Measurements from ENCODE around the gene ELMO1.
A peak's percentile ranks its signal among the peaks of the same experiment; 100 is the strongest.

ELMO1 gene

GRCh38 chr7:37448636-37449361, at the start of gene ELMO1:
ELMO1 (minus strand) TSS chr7:37448864; CDS start chr7:37342690, 106,174 bp downstream.
- no peaks in the 10 kb centered on the region for H3K36me3 ChIP-seq (ENCODE audit: control insufficient read depth, insufficient read depth, low read length)
- no peaks in the 10 kb centered on the region for H3K4me1 ChIP-seq (ENCODE audit: control insufficient read depth, insufficient read depth, low read length)
- H3K4me3 ChIP-seq (ENCODE audit: low read length), result peak within 1 kb of the TSS; percentile 89
- no peaks in the 10 kb centered on the region for H3K9me3 ChIP-seq (ENCODE audit: control insufficient read depth, insufficient read depth, low read length)
- WGBS (ENCODE audit: insufficient coverage, insufficient read length), result no CpG with 5 or more reads among the region's 56 CpGs
- H3K27me3 ChIP-seq (ENCODE audit: control insufficient read depth, insufficient read depth, low read length), result no peaks in the 10 kb centered on the region; the same call in 1 of the 2 replicates
- H3K27ac ChIP-seq (ENCODE audit: low read length), result no peak within 1 kb of the TSS
- DNase-seq (ENCODE audit: low read depth, low spot score), result peak; percentile 45

GRCh38 chr7:37497576-37497975, 48.9 kb upstream of the ELMO1 start:
- H3K4me3 ChIP-seq (ENCODE audit: low read length), result no peak overlapping the region
- no peaks in the 10 kb centered on the region for H3K36me3 ChIP-seq (ENCODE audit: control insufficient read depth, insufficient read depth, low read length)
- H3K4me1 ChIP-seq (ENCODE audit: control insufficient read depth, insufficient read depth, low read length), result no peaks in the 10 kb centered on the region
- no CpG with 5 or more reads among the region's 6 CpGs for WGBS (ENCODE audit: insufficient coverage, insufficient read length)
- no peaks in the 10 kb centered on the region for H3K27me3 ChIP-seq (ENCODE audit: control insufficient read depth, insufficient read depth, low read length)
- DNase-seq (ENCODE audit: low read depth, low spot score), result no peak
- no peaks in the 10 kb centered on the region for H3K9me3 ChIP-seq (ENCODE audit: control insufficient read depth, insufficient read depth, low read length)
- H3K27ac ChIP-seq (ENCODE audit: low read length), result no peak overlapping the region

GRCh38 chr7:37495574-37496184, 47.0 kb upstream of the ELMO1 start:
- Histone ChIP-seq H3K4me3 (ENCODE audit: low read length) (no peak overlapping the region), H3K27me3 (ENCODE audit: control insufficient read depth, insufficient read depth, low read length) (no peaks in the 10 kb centered on the region), H3K4me1 (ENCODE audit: control insufficient read depth, insufficient read depth, low read length) (no peaks in the 10 kb centered on the region), H3K9me3 (ENCODE audit: control insufficient read depth, insufficient read depth, low read length) (no peaks in the 10 kb centered on the region), H3K36me3 (ENCODE audit: control insufficient read depth, insufficient read depth, low read length) (no peaks in the 10 kb centered on the region), H3K27ac (ENCODE audit: low read length) (no peak overlapping the region)
- WGBS (ENCODE audit: insufficient coverage, insufficient read length), result no CpG with 5 or more reads among the region's 4 CpGs
- no peak for DNase-seq (ENCODE audit: low read depth, low spot score)

GRCh38 chr7:37494926-37495325, 46.3 kb upstream of the ELMO1 start:
- DNase-seq (ENCODE audit: low read depth, low spot score), result no peak
- Histone ChIP-seq H3K9me3 (ENCODE audit: control insufficient read depth, insufficient read depth, low read length) (no peaks in the 10 kb centered on the region), H3K4me3 (ENCODE audit: low read length) (no peak overlapping the region), H3K4me1 (ENCODE audit: control insufficient read depth, insufficient read depth, low read length) (no peaks in the 10 kb centered on the region), H3K27me3 (ENCODE audit: control insufficient read depth, insufficient read depth, low read length) (no peaks in the 10 kb centered on the region), H3K27ac (ENCODE audit: low read length) (no peak overlapping the region), H3K36me3 (ENCODE audit: control insufficient read depth, insufficient read depth, low read length) (no peaks in the 10 kb centered on the region)
- no CpG with 5 or more reads among the region's 2 CpGs for WGBS (ENCODE audit: insufficient coverage, insufficient read length)

- Histone ChIP-seq H3K36me3 (ENCODE audit: control insufficient read depth, insufficient read depth, low read length) (no peaks in the 10 kb centered on the region), H3K9me3 (ENCODE audit: control insufficient read depth, insufficient read depth, low read length) (no peaks in the 10 kb centered on the region), H3K27ac (ENCODE audit: low read length) (no peak overlapping the region), H3K27me3 (ENCODE audit: control insufficient read depth, insufficient read depth, low read length) (no peaks in the 10 kb centered on the region), H3K4me3 (ENCODE audit: low read length) (no peak overlapping the region), H3K4me1 (ENCODE audit: control insufficient read depth, insufficient read depth, low read length) (no peaks in the 10 kb centered on the region)
- DNase-seq (ENCODE audit: low read depth, low spot score), result no peak
- no CpG with 5 or more reads among the region's 13 CpGs for WGBS (ENCODE audit: insufficient coverage, insufficient read length)
Measured at GRCh38 chr7:37493810-37494209, 45.1 kb upstream of the ELMO1 start.

GRCh38 chr7:37493123-37493522, 44.5 kb upstream of the ELMO1 start:
- no peak for DNase-seq (ENCODE audit: low read depth, low spot score)
- Histone ChIP-seq H3K27ac (ENCODE audit: low read length) (no peak overlapping the region), H3K27me3 (ENCODE audit: control insufficient read depth, insufficient read depth, low read length) (no peaks in the 10 kb centered on the region), H3K4me1 (ENCODE audit: control insufficient read depth, insufficient read depth, low read length) (no peaks in the 10 kb centered on the region), H3K9me3 (ENCODE audit: control insufficient read depth, insufficient read depth, low read length) (0 out of 2 replicates have a peak, but pooled peaks cover 1% of the 10 kb centered on the region), H3K36me3 (ENCODE audit: control insufficient read depth, insufficient read depth, low read length) (no peaks in the 10 kb centered on the region), H3K4me3 (ENCODE audit: low read length) (no peak overlapping the region)
- WGBS (ENCODE audit: insufficient coverage, insufficient read length), result no CpG with 5 or more reads among the region's 3 CpGs

GRCh38 chr7:37491919-37492694, 43.4 kb upstream of the ELMO1 start:
- no peak overlapping the region for H3K27ac ChIP-seq (ENCODE audit: low read length)

GRCh38 chr7:37489703-37490102, 41.0 kb upstream of the ELMO1 start:
- H3K27ac ChIP-seq (ENCODE audit: low read length), result no peak overlapping the region
- H3K27me3 ChIP-seq (ENCODE audit: control insufficient read depth, insufficient read depth, low read length), result no peaks in the 10 kb centered on the region
- no peak for DNase-seq (ENCODE audit: low read depth, low spot score)
- H3K36me3 ChIP-seq (ENCODE audit: control insufficient read depth, insufficient read depth, low read length), result no peaks in the 10 kb centered on the region
- no peak overlapping the region for H3K4me3 ChIP-seq (ENCODE audit: low read length)
- H3K4me1 ChIP-seq (ENCODE audit: control insufficient read depth, insufficient read depth, low read length), result no peaks in the 10 kb centered on the region
- WGBS (ENCODE audit: insufficient coverage, insufficient read length), result no CpG with 5 or more reads among the region's 1 CpG
- H3K9me3 ChIP-seq (ENCODE audit: control insufficient read depth, insufficient read depth, low read length), result peaks cover 1% of the 10 kb centered on the region; the same call in 1 of the 2 replicates

More at GRCh38 chr7:37491919-37492694, 43.4 kb upstream of the ELMO1 start:
- Histone ChIP-seq H3K4me1 (ENCODE audit: control insufficient read depth, insufficient read depth, low read length) (no peaks in the 10 kb centered on the region), H3K36me3 (ENCODE audit: control insufficient read depth, insufficient read depth, low read length) (no peaks in the 10 kb centered on the region), H3K9me3 (ENCODE audit: control insufficient read depth, insufficient read depth, low read length) (peaks cover 1% of the 10 kb centered on the region; the same call in 1 of the 2 replicates), H3K4me3 (ENCODE audit: low read length) (no peak overlapping the region; the same call in 1 of the 2 replicates), H3K27me3 (ENCODE audit: control insufficient read depth, insufficient read depth, low read length) (no peaks in the 10 kb centered on the region)
- DNase-seq (ENCODE audit: low read depth, low spot score), result peak; percentile 80
- no CpG with 5 or more reads among the region's 36 CpGs for WGBS (ENCODE audit: insufficient coverage, insufficient read length)

- Histone ChIP-seq H3K27me3 (ENCODE audit: control insufficient read depth, insufficient read depth, low read length) (no peaks in the 10 kb centered on the region), H3K4me3 (ENCODE audit: low read length) (no peak overlapping the region), H3K9me3 (ENCODE audit: control insufficient read depth, insufficient read depth, low read length) (peaks cover 1% of the 10 kb centered on the region; the same call in 1 of the 2 replicates), H3K4me1 (ENCODE audit: control insufficient read depth, insufficient read depth, low read length) (no peaks in the 10 kb centered on the region), H3K27ac (ENCODE audit: low read length) (no peak overlapping the region), H3K36me3 (ENCODE audit: control insufficient read depth, insufficient read depth, low read length) (no peaks in the 10 kb centered on the region)
- DNase-seq (ENCODE audit: low read depth, low spot score), result no peak
- no CpG with 5 or more reads among the region's 3 CpGs for WGBS (ENCODE audit: insufficient coverage, insufficient read length)
Measured at GRCh38 chr7:37488163-37488764, 39.6 kb upstream of the ELMO1 start.

Measured in iPS DF 6.9 (cell line).